ENCODE results near the gene TFAP2E.

Gene TFAP2E

DNA sequence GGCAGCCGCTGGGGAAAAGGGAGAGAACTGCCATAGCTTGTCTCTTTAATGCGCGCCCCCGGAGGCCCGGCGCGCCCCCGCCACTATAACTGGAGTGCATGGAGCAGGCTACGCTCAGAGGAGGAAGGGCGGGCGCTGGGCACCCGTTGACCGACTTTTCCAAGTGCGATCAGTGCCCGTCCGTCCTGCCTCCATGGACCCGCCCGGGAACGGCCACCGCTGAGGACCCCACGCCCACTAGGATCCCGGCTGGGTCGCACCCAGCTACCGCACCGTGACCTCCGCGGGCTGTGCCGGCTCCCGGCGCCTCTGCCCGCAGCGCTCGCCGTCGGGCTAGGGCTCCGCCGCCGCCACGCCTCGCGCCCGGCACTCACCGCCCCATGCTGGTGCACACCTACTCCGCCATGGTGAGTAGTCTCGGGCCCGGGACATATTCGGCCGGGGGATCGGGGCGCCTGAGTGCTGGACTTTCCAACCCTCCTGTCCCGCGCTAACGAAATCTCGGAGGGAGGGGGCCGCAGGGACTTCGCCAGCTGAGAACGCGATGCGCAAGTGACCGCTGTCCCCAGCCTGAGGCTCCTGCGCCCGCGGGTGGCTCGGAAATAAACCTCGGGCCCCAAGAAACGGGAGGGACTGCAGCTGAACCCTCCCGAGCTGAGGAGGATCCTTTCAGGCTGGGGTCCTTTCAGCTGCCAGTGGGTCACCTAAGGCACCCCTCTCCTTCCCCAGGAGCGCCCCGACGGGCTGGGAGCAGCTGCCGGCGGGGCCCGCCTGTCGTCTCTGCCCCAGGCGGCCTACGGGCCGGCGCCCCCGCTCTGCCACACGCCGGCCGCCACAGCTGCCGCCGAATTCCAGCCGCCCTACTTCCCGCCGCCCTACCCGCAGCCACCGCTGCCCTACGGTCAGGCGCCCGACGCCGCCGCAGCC lies at the start of gene TFAP2E:
TFAP2E (plus strand) TSS at position 117 of the 927 bp plus-strand sequence; CDS start at position 381, 264 bp downstream.
- no peak for DNase-seq (ENCODE audit: low read depth in 3 of 3)

DNA sequence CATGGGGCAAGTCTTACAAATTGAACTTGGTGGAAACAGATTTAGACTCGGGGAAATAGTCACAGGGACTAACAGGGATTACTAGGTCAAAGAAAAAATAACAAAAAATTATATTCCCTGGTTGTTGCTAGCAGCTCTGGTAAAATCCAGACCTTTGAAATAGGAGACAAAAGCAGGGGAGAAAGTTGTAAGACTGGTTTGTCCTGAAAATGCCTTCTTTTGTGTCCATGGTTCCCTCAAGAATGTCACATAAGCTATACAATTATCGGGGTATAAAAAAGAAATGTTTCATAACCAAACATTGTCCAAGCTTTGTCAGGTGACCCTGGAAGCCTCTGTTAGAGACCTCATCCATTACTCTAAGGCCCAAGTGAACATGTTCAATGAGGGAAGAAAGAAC lies 49.0 kb upstream of the TFAP2E start:
- no peak for DNase-seq (ENCODE audit: low read depth in 3 of 3)

DNA sequence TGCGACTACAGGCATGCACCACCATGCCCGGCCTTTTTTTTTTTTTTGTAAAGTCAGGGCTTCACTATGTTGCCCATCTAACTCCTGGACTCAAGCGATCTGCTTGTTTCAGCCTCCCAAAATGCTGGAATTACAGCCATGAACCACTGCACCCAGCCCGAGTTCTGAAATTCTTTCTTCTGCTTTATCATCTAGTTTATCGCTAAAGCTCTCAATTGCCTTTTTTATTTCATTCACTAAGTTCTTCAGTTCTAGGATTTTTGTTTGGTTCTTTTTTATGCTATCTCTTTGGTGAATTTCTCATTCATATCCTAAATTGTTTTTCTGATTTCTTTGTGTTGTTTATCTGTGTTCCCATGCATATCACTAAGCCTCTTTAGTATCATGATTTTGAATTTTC lies 42.9 kb upstream of the TFAP2E start:
- DNase-seq (ENCODE audit: low read depth in 3 of 3) = no peak

DNA sequence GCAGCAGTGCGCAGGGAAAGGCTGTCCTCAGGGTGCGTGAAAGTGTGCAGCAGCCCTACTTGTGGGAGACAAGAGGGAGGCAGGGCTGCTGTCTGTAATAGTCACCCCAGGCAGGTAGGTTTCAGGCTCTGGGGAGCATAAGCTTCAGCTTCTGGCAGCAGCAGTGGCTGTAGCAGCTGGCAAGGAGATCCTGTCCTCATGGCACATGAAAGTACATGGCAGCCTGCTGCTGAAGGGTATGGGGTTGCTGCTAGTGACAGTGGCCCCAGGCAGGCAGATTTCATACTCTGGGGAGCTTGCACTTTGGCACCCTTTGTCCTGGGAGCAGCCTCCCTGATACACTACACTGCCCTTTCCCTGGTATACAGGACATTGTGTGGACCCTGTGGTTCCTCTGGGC lies 42.2 kb upstream of the TFAP2E start:
- no peak for DNase-seq (ENCODE audit: low read depth in 3 of 3)

DNA sequence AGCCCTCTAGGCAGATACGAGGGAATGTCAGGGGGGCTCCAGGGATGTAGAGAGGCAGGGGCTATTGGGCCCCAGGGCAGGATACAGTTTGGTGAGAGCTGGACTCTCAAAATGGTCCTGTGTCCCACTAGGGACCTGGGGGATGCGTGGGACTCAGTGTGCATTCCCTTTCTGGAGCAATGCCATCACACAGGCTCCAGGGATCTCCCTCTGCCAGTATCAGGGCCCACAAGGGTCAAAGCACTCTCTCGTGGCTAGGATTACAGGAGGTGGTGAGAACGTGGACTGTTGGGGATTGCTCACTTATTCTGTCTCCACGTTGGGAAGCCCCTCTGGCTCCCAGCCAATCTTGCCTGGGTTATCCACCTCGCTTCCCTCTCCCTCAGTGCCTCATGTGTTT lies 41.7 kb upstream of the TFAP2E start:
- DNase-seq (ENCODE audit: low read depth in 3 of 3) = no peak

DNA sequence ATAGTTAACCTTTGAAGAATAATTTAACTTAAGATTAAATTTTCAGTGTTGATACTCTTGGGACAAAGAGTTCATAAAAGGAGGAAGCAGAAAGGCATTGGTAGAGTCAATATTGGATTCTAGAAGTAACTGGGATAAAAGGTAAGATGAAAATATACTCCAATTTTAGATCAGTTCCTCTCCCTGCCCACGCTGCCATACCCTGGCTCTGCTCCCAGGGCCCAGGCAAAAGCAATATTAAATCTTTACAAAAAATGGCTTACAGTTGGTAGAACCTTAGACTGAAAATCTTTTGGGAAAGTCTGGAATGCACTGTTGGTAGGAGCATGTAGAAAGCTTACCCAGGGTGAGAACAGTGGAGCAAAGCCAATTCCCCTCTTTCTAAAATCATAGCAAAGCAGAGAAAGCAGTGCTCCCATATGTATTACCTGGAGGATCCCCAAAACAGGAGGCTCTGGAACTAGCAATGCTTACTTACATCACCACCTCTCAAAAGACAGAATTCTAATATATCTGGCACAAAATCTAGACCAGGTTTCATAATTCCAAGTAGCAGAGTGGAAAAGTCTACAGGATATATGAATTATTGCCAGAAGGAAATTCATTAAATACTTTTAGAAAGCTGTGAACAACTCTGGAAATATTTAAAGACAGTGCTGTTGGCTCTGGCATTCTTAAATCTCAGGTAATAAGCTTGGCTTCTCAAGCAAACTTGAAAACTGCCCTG lies 40.5 kb upstream of the TFAP2E start:
- DNase-seq (ENCODE audit: low read depth in 3 of 3) = no peak

DNA sequence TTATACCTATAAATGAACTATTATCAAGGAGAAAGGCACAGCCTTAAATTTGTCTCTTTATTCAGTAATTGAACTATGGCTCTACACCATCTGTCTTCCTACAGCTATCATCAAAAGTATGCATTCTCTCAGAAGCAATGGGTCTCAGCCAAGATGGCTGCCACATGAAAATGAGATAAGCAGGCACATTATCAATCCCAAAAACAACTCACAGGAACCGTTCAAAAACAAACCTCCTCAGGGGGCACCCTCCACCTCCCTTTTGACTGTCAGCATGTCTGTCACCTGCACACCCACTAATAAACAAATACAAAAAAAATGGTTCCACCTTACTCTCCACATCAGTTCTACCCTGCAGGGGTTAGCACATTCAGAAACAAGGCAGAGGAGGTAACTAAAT lies 39.5 kb upstream of the TFAP2E start:
- DNase-seq (ENCODE audit: low read depth in 3 of 3) = no peak

DNA sequence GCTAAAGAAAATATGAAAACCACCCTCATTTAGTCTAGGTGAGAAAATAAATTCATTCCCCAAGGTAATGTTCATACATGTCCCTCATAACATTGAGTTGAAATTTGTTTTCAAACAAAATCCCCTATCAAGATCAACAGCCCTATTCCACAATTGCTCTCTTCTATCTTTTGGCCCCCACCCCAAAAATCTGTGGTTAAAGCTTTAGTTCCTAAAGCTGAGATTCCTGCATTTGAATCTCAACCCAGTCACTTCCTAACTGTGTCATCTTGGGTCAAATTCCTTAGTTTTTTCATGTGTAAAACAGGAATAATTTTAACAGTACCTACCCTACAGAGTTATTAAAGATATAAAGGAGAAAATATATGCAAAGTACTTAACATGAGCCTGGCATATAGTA lies 37.9 kb upstream of the TFAP2E start:
- DNase-seq (ENCODE audit: low read depth in 3 of 3) = no peak

DNA sequence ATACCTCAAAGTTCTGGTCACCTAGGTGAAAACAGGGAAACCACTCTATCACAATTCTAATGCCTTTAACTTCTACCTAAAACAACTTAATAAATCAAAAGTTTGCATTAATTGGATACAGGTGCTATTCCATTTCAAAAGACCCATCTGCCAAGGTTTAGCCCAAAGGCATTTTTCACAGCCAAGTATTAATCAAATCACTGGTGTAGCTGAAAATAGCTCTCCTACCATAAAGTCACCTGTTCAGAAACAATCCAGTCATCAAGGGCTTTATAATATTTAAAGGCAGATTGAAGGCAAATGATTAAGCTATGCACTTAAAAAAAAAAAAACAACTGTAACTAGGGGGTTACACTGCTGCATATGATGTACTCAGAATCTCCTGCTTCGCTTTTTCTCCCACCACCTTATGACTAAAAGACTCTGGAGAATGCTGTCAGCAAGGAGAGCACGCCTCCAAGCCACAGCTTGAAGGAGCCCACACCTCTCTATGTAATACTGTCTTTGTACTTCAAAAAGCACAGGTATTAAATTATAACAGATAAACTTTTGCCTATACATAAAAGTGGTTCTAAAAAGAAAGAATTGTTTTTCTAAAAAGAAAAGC lies 36.5 kb upstream of the TFAP2E start:
- DNase-seq (ENCODE audit: low read depth in 3 of 3) = no peak

DNA sequence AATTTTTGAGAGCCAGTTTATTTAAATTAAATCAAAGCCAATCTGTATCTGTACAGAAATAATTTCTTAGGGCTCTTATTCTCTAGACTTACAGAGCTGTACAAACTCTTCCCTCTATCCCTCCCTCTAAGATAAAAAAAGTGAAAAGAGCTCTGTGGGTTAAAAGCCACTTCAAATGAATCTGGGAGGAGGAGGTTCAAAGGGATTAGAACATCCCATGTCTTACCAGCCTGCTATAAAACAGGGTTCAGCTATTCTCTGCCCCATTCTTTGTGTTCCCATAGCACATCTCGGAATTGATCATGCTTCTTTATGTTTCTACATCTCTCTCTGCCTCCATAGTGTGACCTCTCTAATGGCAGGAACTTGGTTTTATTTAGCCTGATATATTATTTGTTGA lies 35.3 kb upstream of the TFAP2E start:
- DNase-seq (ENCODE audit: low read depth in 3 of 3) = no peak

DNA sequence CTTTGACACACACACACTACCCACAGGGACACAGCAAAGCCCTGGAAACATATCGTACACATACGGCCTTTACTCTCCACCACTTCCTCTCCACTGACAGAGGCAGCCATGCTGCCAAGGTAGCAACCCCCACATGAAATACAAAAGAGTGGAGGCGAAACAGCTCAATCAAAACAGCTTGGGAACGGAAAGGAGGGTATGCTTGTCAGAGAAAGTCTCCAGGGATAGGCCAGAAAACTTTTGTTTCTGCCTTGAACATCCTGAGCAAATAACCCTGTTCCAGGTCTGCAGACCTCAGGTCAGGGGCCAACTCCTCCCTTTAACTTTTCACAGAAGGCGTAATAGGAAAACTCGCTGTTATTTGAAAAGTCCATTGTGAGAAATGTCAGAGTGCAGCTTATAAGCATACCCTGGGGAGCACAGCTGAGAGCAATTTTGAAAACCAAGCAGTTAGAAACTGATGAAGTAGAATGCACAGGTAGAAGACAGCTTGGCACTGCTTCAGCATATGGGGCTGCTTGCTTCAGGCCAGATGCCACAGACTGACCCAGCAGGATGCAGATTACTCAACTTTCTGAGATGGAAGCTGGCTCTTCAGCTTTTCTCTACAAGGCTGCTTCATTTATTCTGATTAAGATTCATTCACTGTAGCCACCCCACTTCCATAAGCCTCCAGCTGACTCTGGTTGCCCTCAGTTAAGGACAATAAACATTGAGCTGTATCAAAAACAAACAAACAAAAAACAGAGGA lies 33.9 kb upstream of the TFAP2E start:
- DNase-seq (ENCODE audit: low read depth in 3 of 3) = no peak

DNA sequence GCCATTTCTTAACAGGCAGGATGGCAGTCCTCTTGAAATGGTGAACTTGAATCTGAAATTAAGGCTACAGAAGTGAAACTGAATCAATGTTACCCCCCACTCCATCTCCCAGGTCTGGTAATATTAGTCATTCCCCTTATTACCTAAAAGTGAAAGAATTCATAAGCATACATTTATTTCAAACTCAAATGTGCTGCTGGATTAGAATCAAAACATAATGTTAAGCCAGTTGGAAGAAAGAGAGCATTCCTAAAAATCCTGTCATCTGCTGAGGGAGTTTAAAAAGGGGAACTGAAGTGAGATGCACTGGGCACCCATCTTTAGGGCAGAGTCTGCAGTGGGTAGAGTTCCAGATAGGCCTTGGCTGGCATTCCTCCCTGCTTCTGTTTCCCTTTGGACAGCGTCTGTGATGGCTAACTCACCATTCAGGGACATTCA lies 33.3 kb upstream of the TFAP2E start:
- DNase-seq (ENCODE audit: low read depth in 3 of 3) = no peak

DNA sequence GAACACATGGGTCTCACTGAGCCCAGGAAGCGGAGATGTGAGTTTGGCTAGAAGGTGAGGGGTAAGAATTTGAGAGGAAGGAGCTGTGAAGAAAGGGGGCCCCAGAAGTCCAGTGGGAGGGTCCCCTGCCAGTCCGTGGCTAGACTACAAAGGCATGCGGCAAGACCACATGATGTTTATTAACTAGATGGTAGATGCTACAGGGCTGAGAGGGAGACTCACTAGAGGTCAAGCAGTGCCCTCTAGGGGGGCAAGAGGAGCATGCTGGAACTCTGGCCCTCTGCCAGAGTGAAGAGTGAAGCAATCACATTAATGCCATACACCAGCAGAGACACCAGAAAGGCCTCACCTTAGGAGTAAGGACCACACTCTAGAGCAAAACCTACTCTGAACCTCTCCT lies 28.1 kb upstream of the TFAP2E start:
- DNase-seq (ENCODE audit: low read depth in 3 of 3) = no peak

DNA sequence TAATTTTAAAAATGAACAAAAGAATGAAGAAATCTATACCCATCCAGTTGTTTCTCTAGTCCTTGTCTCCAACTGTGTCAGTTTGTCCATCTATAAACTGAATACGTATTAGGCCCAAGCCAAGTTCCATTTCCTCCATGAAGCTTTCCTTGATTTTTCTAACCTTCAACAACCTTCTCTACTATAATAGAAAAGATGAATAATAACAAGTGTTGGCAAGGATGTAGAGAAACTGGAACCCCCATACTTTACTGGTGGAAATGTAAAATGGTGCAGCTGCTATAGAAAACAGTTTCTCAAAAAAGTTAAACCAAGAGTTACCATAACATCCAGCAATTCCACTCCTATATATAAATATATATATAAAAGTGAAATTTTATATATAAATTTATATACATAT lies 26.5 kb upstream of the TFAP2E start:
- no peak for DNase-seq (ENCODE audit: low read depth in 3 of 3)

DNA sequence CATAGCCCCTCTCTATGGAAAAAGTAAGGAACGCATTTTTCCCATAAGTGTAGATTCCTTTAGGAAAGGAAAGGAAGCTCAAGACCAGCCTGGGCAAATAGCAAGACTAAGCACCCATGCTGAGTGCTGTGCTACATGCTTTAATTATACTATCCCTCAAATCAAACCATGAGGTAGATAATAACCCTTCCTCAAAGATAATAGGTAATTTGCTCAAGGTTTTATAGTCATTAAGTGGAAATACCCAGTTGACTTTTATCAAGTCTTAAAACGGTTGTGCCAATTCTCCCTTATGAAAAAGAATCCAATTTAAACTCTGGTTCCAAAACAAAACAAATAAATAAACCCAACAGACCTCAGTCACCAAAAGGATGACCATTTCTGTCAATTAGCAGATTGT lies 19.3 kb upstream of the TFAP2E start:
- no peak for DNase-seq (ENCODE audit: low read depth in 3 of 3)

DNA sequence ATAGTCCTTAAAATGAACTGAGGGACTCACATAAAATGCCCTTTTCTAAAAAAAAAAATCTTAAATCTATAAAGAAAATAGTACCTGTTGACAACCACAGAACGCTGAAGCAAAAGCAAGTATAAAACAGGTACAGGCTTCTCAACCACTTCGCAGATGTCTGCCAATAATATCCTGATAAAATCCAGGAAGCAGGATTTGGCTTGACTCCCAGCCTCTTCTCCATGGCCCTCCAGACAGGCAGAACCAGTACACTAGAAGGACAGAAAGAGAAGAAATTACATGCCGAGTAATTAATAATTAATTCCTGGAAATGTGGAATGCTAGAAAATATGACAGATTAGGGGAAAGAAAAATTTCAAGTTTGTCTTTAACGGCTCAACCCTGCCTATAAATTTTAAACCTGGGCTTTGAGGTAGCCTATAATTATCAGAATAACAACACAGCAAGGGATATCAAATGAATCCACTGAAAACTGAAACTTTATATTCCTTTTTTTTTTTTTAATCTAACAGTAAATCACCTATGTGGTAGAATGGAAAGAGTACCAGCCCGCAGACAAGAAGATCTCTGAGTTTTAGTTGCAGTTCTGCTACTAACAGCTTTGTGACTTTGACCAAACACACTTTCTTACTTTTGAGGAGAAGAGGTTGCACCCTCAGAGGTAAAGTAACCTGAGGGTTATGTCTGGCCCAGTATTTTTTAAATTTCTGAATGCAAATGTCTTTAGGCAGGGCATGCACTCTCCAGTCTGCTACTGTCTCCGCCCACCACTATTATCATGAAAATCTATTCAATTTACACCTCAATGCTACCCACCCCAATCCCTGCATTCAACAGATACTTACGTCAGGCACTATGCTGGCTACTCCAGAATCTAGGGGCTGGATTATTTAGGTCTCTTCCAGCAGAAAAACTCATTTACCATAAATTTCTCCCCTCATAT lies 18.6 kb upstream of the TFAP2E start:
- DNase-seq (ENCODE audit: low read depth in 3 of 3) = no peak

DNA sequence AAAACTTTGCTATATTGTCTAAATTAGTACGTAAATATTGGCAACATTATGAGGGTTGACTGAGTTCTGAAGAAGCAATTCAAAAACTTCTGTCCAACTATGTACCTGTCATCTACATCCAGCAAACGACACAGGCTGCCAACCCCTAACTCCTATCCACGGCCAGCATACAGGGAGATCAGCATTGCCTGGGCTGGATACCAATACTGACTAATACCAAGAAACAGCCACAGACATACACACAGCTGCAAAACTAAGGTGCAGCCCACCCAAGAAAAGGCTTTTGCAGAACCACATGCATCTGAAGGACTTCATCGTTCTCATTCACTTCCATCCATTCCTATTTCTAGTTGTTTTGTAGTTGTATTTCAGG lies 17.9 kb upstream of the TFAP2E start:
- DNase-seq (ENCODE audit: low read depth in 3 of 3) = no peak

DNA sequence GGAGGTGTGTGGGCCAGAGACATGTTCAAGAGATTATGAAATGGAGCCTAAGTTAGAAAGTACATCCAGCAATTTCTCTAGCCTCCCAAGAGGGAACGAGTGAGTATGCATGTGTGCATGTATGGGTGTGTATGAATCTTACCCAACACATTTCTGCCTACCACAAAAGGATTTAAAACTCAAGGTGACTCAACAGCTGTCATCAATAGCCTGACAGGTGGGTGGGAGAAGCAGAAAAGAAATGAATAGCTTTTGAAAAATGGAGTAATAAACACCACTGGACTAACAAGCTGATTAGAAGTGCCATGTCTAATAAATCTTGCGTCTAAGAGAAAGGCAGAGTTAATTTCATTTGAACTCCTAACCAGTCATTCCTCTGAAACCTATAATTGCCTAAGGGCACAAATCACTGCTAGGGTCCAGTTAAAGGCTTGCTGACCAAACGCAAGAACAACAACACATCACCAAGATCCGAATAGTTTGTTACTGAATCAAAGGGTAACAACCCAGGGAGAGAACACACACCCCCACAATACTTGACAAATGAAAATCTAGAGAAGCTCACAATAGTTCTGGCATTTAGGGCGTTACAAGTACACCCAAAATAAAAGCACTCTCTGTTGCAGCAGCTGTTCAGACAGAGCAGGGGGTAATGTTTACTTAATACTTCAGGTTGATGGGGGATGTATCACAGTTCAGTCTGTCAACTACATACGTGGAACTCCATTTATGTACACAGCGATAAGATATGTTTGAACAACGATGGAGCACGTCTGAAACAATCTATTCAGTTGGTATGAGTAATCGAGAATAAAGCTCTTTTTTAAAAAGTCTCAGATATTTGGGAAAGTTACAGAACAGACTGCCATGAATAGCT lies 17.3 kb upstream of the TFAP2E start:
- DNase-seq (ENCODE audit: low read depth in 3 of 3) = no peak

DNA sequence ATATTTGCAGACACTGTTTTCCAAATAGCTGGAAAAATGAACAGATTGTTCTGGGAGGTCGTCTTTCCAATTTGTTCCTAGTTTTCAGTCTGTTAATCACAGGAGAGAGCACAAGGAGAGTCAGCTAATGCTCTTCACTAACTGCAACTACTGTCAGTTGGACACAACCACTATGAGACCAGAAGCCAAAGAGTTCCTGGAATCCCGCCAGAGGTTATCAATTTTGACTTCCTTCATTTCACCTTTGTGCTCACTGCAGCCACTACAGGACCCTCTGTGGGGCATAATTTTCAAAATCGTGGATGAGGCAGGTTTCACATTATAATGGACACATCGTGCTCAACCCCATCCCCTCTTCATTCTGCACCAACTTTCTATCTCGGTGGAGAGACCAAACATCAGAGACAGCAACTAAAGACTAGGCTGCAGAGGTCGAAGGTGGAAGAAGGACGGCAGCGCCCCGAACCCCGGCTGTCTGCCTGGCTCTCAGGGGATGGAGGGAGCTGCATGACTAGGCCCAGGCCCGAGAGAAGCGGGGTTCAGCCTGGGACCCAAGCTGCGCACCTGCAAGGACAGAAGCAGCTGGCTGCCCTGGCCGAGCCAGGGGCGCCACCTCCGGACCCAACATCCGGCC lies 16.5 kb upstream of the TFAP2E start:
- DNase-seq (ENCODE audit: low read depth in 3 of 3) = no peak

Data from stimulated activated CD4-positive, alpha-beta T cell treated with anti-CD3 and anti-CD28 coated beads, TNF-alpha, amount 100 ng/mL, for 48 hours (primary cell).